GM18505 (cell line): Measurements from ENCODE around the gene LAMA3.

ENCODE experiments used
- ATAC-seq: cut with Tn5 transposase; IDR thresholded peaks from one replicate; pipeline ENCODE4 v1.9.1; 2021; ENCODE audit not compliant: unreplicated experiment
- POLR2A ChIP-seq: IDR thresholded peaks from 4 replicates; pipeline ENCODE4 v1.6.1; 2011; ENCODE audit warnings: borderline replicate concordance; ENCODE audit not compliant: insufficient read depth, insufficient read length; ENCODE audit errors: extremely low read depth

The LAMA3 gene

GRCh38 chr18:23805898-23806297 is 116.6 kb downstream of the LAMA3 start:
- no peak for ATAC-seq
- no peak for TF ChIP-seq POLR2A

- no peak for ATAC-seq
- no peak for TF ChIP-seq POLR2A
Observed at GRCh38 chr18:23809415-23809814, 120.2 kb downstream of the LAMA3 start.

- no peak for ATAC-seq
Observed at GRCh38 chr18:23810396-23810795, 121.1 kb downstream of the LAMA3 start.

GRCh38 chr18:23811176-23811575 is 121.9 kb downstream of the LAMA3 start:
- ATAC-seq = no peak
- no peak for TF ChIP-seq POLR2A

More at GRCh38 chr18:23810396-23810795, 121.1 kb downstream of the LAMA3 start:
- no peak for TF ChIP-seq POLR2A

GRCh38 chr18:23812546-23813440 is 123.5 kb downstream of the LAMA3 start:
- ATAC-seq = no peak
- TF ChIP-seq POLR2A = no peak

GRCh38 chr18:23814991-23815614 is 125.8 kb downstream of the LAMA3 start:
- no peak for ATAC-seq
- TF ChIP-seq POLR2A = no peak

GRCh38 chr18:23816021-23816420 is 126.8 kb downstream of the LAMA3 start:
- TF ChIP-seq POLR2A = no peak

GRCh38 chr18:23816740-23817139 is 127.5 kb downstream of the LAMA3 start:
- ATAC-seq = no peak
- TF ChIP-seq POLR2A = no peak

More at GRCh38 chr18:23816021-23816420, 126.8 kb downstream of the LAMA3 start:
- ATAC-seq = no peak

- no peak for TF ChIP-seq POLR2A
- ATAC-seq = no peak
Observed at GRCh38 chr18:23819001-23819400, 129.7 kb downstream of the LAMA3 start.

GRCh38 chr18:23822590-23823385 is 133.5 kb downstream of the LAMA3 start:
- TF ChIP-seq POLR2A = no peak
- ATAC-seq = no peak

GRCh38 chr18:23824240-23824639 is 135.0 kb downstream of the LAMA3 start:
- no peak for TF ChIP-seq POLR2A
- ATAC-seq = no peak

- ATAC-seq = no peak
- no peak for TF ChIP-seq POLR2A
Observed at GRCh38 chr18:23824669-23825068, 135.4 kb downstream of the LAMA3 start.

GRCh38 chr18:23825496-23825895 is 136.2 kb downstream of the LAMA3 start:
- no peak for ATAC-seq
- TF ChIP-seq POLR2A = no peak
